Hepatic stellate cell (primary cell): Measurements from ENCODE around the gene CARMIL1.
A peak's percentile ranks its signal among the peaks of the same experiment; 100 is the strongest.
"Not testable (repeated sequence)": the region's sequence is repeated elsewhere in the genome, so short reads cannot be mapped to it uniquely, and the experiment has no call there.

Experiments used
- DNase-seq: peaks from one replicate; pipeline ENCODE4 v3.0.0; 2011; ENCODE audit warnings: low spot score

CARMIL1 gene

DNA sequence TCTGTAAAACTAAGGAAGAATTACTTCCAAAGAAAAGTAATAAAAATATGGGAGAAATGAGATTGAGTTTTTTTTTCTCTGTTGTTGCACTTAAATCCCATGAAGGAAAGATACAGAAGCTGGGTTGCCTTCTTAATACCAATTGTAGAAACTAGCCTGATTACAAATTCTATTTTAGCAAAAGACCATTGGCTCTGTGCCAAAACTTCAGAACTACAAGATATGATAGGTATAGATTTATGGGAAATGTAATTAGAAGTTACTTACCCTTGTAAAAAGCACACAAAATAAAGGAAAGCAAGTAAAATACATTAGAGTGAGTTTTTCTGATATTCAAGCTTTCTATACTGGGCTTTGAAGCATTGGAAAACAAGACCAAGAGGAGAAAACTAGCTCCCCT lies 299.4 kb downstream of the CARMIL1 start:
- DNase-seq, result no peak

DNA sequence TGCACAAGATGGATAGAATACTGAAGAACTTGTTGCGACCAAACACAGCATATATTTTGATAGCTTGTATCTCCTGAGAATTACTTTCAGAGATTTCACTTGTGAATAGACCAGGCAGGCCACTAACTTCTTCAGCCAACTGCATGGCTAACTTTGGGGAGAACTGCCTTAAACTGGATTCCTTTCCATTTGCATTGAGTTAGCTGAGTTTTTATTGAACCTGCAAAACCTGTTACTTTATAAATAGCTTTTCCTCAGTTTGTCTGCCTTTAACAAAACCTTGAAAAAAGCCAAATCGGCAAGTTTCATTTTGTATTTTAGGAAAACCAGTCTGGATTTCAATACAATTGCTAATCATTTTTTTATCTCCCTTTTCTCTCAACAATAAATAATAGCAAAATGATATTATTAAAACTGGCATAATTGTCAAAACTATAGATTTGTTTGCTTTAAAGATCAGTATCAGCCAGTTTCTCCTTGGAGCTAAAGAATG lies 300.3 kb downstream of the CARMIL1 start:
- DNase-seq, result no peak

DNA sequence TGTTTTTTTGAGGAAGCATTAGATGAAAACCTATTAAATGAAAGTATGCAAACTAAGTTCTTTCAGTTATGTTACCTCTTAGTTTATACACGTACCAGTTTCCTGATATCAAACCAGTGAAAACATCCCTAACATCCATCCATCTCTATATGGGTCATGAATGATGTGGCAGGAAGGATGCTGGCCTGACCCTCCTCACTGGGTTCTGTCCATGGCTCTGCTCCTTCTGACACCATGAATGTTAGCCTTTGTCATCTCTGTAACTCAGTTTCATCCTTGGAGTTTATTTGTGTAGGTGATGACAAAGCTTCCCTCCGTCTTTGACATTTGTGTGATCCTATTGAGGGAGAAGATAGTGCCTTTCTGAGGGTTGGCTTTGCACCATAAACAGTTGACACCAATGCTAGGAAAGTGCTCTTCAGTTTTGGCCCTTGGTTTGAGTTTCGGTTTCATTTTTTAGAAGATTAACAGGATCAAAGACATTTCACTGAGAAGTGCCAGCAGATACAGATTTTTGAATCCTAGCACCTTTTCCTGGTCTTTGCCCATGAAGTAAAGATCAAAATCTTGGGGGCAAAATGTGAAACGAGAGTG lies 300.8 kb downstream of the CARMIL1 start:
- no peak for DNase-seq

DNA sequence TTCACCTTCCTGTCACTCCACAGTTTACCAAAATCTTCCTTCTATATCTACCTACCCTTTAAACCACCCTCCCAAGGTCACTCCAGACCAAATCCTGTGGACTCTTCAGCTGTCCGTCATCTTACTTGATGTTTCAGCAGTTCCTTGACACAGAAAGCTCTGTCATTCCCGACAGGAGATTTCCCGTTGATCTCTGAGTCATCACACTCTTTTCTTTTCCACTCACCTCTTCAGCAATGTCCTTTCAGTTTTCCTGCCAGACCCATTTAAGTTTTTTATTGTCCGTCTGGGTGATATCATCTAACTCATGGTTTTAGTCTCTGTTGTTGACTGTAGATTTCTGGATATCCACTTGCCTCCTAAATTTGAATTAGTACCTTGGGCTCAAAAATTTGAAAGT lies 302.9 kb downstream of the CARMIL1 start:
- no peak for DNase-seq

DNA sequence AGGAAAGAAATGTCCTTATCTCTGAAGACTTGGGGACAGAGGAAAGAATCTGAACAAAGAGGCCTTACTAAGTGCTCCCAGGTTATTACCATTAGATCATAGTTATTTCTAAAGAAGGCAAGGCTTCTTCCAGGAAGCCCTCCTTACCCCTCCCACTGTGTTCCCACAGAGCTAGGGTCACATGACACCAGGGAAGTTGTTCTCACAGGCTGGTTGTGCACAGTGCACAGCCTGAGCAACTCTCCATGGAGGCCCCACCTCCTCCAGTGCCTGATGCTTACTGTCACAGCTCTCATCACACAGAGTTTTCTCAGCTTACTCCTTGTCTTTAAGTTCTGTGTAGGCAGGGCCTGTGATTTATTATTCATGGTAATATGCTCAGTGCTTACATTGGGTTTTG lies 303.9 kb downstream of the CARMIL1 start:
- no peak for DNase-seq

DNA sequence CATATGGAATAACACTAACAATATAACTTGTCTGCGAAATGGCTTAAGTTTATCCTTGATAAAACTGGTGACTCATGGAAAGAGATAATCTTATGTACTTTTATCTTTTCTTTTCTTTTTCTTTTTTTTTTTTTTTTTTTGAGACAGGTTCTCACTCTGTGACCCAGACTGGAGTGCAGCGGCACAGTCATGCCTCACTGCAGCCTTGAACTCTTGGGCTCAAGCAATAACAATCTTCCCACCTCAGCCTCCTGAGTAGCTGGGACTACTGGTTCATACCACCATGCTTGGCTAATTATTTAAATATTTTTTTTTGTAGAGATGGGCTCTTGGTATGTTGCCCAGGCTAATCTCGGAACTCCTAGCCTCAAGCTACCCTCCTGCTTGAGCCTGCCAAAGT lies 304.7 kb downstream of the CARMIL1 start:
- no peak for DNase-seq

DNA sequence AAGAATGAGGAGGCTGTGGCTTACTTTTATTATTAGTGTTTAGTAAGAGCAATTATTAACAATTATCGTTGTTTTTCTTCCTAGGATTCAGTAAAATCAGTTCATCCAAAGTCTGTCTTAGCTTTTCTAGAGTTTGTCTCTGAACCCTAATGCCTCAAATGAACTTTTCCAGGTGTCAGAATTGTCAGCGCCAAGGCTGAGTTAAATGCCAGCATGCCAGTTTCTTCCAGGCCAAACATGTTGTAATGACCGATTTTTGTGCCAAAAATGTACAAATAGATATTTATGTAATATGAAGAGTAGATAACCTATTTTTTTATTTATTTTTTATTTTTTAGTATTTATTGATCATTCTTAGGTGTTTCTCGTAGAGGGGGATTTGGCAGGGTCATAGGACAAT lies 306.1 kb downstream of the CARMIL1 start:
- no peak for DNase-seq

DNA sequence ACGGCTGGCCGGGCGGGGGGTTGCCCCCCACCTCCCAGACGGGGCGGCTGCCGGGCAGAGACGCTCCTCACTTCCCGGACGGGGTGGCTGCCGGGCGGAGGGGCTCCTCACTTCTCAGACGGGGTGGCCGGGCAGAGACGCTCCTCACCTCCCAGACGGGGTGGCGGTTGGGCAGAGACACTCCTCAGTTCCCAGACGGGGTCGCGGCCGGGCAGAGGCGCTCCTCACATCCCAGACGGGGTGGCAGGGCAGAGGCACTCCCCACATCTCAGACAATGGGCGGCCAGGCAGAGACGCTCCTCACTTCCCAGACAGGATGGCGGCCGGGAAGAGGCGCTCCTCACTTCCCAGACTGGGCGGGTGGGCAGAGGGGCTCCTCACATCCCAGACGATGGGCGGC lies 306.9 kb downstream of the CARMIL1 start:
- DNase-seq, result not testable (repeated sequence)

DNA sequence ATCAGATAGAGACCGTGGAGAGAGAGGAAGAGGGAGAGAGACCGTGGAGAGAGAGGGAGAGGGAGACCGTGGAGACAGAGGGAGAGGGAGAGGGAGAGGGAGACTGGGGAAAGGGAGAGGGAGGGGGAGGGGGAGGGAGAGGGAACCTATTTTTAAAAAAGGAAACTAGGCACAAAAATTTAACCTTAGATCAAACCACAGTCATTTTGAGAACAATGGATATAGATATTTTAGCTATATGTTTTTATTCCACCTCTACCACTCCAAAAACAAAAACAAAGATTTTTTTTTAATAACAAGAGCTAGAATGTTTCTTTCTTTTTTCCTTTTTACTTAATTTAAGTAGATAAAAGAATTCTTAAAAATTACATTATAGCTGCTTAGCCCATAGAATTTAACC lies 307.8 kb downstream of the CARMIL1 start:
- no peak for DNase-seq

DNA sequence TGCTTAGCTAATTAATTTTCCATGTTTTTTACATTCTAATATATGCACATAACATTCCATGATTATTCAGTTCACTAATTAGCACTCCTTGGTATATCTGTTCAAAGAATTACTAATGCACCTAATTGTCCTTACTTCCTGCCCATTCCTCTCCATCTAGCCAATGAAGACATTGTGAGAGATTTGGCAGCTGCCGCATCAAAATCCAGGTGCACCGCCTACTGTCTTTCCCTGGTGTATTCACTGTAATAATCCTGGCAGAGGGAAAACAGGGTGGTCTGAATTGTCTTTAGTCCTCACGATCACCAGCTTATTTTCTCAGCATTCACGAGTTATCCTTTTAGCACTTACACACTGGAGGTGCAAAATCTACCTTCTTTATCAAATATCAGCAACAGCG lies 311.8 kb downstream of the CARMIL1 start:
- no peak for DNase-seq

DNA sequence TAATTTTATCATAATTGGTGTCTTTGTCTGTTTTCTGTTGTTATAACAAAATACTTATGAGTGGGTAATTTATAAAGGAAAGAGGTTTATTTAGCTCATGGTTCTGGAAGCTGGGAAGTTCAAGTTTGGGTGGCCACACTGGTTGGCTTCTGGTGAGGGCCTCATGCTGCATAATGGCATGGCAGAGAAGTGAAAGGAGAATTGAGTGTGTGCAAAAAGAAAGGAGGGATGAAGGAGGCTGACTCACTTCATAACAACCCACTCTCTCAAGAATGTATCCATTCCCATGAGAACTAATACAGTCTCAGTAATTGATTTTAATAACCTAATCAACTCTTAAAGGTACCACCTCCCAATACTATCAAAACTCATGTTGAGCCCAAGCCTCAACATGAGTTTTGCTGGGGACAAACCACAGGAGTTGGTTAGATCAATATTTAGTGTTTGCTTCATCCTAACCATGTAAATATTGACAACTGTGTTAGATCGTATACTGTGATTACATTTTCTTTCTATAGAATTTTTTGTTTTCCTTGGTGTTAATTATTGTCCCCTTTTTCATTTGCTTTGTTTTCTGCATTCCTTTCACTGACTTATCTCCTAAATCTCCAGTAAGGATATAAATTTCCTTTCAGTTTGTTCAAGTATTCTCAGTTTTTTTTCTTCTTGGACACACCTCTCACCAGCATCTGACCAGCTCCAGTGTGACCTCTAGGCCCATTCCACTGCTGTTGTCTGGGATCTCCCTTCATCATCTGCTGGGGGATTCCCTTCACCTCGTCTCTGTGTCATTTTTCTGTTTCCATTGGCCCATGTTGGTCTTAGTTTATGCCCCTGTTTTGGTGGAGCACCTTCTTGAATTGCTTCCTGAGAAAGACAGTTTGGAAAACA lies 318.0 kb downstream of the CARMIL1 start:
- DNase-seq, result no peak

DNA sequence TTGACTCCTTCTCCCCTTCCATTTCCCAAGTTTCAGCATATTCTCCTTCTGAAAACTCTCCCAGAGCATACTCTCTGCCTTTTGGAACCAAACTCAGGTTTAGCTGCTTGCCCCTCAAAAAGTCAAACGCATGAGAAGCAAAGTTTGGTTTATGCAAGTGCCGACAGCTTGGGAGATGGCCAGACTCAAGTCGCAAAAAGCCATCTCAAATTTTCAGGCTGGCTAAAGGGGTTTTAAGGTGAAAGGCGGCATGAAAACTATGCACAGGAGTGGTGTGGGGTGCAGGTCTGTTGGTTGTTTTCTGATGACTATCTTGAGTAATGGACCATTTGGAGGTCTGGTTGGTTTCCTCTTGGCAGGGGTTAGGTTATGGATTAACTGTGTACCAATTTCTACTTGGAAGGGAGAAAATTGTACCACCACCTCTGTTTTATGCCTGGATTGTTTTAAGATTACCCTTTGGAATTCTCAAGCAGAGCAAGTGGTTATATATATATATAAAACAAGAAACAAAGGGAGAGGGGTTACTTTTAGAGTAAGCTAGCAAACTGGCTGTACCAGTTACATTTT lies 320.4 kb downstream of the CARMIL1 start:
- DNase-seq, result no peak

DNA sequence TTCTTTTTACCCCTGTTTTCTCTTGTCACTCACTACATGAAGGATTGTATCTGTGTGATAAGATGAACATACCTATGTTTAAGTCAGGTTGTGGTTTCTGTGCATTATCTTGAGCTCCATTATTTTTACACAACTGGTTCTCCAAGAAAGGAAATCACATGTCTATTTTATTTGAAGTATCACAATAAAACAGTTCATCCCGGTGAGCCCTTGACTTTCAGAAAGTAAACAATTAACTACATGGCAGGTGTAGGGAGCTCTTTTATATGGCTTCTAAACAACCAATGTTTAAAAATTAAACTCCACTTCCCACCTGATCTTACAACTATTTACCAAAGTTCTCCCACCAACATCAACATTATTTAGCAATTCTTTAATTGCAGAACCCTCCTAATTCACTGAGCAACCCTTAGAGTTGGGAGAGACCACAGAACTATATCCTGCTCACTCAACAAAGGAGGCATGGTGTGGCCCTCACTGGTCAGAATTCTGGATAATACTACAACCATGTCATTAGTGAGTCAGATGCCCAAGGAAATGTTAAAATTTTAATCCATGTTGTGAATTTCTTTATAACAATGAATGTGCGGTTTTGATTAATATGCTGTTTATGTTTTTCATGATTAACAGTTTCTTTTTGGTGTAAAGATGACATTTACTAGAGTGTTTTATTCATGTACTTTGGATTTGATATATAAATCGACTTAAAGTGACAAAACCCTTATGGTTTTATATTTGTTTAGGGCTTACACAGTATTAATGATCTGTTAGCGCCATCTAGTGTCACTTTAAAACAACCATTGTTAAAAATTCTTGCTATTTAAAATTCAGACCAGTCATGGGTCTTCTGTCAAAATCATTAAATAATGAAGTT lies 322.9 kb downstream of the CARMIL1 start:
- DNase-seq, result peak; percentile 21

DNA sequence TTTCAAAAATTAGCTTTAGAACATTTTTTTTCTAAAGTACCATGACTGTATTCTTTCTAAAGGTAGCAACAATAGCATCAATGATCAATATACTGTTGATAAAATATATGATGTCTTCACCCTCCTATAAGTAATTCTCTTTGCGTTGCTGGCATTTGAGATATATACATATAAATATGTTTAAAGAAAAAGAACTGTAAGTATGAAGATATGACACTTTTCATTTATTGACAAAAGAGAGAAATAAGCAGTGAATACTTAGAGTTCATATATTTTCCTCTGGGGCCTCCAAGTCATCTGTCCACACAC lies 323.5 kb downstream of the CARMIL1 start:
- no peak for DNase-seq

DNA sequence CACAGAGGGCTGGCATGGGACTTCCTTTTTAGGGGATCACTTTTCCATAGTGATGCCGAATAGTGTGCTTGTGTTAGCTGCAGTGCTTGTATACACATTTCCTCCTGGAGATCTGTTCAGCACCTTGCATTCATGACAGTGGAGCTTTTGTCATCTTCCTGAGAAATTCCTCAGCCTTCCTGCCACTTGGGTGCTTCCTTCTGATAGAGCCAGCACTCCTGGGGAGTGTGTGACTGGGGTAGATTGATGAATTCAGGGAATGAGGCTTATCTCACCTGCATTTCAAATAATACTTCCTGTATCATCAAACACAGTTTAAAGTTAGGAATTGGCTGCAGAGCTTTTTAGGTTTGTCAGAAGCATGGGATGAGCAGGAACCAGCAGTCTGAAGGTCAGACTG lies 324.1 kb downstream of the CARMIL1 start:
- DNase-seq, result no peak

DNA sequence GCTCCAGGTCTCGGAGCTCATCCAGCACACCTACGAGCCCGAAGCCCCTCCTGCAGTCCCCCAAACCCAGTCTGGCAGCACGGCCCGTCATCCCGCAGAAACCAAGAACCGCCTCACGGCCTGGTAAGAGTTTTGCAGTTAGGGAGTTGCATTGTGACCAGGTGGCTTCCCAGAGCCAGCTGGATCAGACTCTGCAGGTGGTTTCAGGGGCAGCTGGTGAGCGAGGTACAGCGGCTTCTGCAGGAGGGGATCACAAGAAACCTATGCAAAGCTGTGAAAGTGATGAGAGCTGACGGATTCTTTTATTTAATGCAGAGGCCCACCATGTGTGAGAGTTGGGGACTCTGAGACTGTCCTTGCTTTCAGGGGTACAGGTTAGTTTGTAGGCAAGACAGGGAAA lies 327.0 kb downstream of the CARMIL1 start:
- no peak for DNase-seq

DNA sequence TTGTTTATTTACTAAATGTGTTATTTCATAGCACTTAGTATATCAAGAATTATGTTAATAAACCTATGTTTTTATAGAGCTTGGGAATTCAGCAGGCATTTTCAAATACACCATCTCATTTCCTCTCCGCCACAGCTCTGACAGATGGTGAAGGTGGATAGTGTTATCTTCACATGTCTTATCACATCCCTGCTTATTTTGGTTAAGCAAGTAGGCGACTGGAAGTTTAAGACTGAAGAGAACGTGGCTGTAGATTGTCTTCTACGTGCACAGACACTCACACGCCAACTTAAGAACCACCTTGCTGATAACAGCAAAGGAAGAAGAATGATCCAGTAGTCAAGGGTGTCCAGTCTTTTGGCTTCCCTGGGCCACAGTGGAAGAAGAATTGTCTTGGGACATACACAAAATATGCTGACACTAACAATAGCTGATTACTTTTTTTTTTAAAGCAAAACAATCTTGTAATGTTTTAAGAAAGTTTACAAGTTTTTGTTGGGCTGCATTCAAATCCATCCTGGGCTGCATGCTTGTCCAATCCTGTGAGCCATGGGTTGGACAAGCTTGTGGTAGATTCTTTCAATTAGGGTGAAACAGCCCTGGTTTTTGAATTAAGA lies 329.5 kb downstream of the CARMIL1 start:
- DNase-seq, result no peak

DNA sequence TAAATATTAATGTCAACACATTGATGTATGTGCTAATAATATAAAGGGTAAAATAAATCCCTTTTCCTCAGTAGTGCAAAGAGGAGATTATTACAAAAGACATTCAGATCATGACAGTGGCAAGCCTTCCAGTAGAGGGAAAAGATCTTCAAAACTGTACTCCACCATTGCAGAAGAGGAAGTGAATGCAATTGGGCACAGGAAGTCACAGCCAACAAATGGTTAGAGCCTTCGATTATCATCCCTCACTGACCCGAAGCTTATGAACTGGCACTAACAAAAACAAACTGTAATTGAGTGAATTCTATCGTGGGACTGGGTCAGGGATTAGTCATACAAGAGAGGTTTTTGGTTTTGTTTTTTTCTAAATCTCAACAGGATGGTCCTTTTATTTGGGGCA lies 333.5 kb downstream of the CARMIL1 start:
- no peak for DNase-seq

DNA sequence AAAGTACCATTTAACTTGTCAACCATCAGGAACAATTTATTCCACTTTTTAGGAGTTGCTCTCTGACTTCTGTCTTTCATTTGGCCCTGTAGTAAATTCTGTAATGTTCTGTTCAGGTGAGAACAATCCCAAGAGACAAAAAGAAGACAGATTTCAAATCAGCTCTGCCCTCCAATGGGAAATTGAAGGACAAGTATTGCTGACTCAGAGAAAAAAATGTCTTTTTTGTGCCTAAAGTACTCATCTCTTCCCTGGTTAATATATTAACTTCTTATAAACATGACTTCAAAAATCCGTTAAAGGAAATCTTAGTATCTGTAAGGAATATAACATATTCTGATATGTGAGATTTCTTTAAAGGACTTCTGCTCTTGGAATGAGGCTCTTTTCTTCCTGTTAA lies 334.2 kb downstream of the CARMIL1 start:
- no peak for DNase-seq

DNA sequence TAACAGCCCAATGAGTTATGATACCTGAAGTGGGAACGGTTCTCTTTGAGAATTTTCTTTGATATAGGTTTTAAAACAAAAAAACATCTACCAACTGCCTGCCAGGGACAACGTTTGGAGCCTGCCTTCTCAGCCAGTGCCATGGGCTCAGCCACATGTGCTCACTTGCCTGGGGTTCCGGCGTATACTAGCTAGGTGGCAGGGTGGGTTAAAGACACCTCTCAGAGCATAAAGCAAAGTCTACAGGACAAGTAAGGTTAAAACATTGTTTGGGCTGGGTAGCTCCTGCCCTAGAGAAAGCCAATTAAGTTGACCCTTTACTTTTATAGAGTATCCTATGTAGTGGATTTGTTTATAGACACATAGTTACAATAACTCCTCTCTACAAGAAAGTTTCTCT lies 334.9 kb downstream of the CARMIL1 start:
- no peak for DNase-seq

DNA sequence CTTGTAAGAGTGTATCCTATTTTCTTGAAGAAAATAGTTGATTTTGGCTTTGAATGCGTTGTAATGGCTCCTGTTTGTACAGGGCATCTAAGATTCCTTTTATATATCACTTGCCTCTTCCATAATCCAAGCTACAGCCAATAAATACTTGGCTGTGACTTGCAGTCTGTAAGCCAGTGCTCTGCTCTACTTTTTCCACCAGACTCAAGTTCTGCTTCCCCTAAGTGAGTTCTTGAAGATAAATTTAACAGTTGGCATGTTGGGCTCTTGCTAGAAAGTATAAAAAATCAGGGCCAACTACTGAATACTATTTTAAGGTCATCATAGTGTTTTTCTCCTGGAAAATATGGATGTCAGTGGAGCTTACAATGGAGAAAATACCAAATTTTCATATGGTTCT lies 336.3 kb downstream of the CARMIL1 start:
- no peak for DNase-seq

DNA sequence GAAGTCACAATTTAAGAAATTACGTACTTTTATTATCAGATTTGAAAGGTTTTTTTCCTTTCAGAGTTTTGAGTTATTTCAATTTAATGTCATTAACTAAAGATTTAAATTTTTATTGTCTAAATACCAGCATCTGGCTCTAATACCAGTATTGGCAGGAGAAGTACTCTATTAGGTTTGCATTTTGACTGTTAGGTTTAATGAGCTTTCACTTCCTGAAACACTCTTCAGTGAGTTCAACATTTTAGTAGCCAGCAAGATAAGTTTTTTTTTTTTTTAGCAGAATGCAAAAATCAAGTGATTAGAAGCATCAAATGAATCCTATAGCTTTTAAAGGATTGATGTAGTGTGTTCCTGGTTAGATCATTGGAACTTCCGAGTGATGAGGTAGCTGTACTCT lies 338.8 kb downstream of the CARMIL1 start:
- no peak for DNase-seq
